Measurements from ENCODE around the gene QPRT.
"Not testable (repeated sequence)": the region's sequence is repeated elsewhere in the genome, so short reads cannot be mapped to it uniquely, and the experiment has no call there.

The QPRT gene

DNA sequence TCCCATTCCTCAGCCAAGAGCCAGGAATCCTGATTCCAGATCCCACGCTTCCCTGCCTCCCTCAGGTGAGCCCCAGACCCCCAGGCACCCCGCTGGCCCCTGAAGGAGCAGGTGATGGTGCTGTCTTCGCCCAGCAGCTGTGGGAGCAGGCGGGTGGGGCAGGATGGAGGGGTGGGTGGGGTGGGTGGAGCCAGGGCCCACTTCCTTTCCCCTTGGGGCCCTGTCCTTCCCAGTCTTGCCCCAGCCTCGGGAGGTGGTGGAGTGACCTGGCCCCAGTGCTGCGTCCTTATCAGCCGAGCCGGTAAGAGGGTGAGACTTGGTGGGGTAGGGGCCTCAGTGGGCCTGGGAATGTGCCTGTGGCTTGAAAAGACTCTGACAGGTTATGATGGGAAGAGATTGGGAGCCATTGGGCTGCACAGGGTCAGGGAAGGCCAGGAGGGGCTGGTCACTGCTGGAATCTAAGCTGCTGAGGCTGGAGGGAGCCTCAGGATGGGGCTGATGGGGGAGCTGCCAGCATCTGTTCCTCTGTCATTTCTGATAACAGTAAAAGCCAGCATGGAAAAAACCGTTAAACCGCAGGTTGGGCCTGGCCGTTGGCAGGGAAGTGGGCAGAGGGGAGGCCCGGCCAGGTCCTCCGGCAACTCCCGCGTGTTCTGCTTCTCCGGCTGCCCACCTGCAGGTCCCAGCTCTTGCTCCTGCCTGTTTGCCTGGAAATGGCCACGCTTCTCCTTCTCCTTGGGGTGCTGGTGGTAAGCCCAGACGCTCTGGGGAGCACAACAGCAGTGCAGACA lies 15.8 kb upstream of the QPRT start, which contains the start of gene SPN:
Gene SPN, plus strand, starts transcription at position 232 of the 791 bp plus-strand sequence. Its CDS starts 482 bp downstream, at position 714.
- peak in 1 of 2 donors; percentile 38 for DNase-seq (ENCODE audit: low read depth in 2 of 2)

DNA sequence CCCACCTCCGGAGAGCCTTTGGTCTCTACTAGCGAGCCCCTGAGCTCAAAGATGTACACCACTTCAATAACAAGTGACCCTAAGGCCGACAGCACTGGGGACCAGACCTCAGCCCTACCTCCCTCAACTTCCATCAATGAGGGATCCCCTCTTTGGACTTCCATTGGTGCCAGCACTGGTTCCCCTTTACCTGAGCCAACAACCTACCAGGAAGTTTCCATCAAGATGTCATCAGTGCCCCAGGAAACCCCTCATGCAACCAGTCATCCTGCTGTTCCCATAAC lies 15.2 kb upstream of the QPRT start:
- DNase-seq (ENCODE audit: low read depth in 2 of 2), result no peak

DNA sequence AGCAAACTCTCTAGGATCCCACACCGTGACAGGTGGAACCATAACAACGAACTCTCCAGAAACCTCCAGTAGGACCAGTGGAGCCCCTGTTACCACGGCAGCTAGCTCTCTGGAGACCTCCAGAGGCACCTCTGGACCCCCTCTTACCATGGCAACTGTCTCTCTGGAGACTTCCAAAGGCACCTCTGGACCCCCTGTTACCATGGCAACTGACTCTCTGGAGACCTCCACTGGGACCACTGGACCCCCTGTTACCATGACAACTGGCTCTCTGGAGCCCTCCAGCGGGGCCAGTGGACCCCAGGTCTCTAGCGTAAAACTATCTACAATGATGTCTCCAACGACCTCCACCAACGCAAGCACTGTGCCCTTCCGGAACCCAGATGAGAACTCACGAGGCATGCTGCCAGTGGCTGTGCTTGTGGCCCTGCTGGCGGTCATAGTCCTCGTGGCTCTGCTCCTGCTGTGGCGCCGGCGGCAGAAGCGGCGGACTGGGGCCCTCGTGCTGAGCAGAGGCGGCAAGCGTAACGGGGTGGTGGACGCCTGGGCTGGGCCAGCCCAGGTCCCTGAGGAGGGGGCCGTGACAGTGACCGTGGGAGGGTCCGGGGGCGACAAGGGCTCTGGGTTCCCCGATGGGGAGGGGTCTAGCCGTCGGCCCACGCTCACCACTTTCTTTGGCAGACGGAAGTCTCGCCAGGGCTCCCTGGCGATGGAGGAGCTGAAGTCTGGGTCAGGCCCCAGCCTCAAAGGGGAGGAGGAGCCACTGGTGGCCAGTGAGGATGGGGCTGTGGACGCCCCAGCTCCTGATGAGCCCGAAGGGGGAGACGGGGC lies 14.7 kb upstream of the QPRT start:
- DNase-seq (ENCODE audit: low read depth in 2 of 2), result peak in 1 of 2 donors; percentile 32

DNA sequence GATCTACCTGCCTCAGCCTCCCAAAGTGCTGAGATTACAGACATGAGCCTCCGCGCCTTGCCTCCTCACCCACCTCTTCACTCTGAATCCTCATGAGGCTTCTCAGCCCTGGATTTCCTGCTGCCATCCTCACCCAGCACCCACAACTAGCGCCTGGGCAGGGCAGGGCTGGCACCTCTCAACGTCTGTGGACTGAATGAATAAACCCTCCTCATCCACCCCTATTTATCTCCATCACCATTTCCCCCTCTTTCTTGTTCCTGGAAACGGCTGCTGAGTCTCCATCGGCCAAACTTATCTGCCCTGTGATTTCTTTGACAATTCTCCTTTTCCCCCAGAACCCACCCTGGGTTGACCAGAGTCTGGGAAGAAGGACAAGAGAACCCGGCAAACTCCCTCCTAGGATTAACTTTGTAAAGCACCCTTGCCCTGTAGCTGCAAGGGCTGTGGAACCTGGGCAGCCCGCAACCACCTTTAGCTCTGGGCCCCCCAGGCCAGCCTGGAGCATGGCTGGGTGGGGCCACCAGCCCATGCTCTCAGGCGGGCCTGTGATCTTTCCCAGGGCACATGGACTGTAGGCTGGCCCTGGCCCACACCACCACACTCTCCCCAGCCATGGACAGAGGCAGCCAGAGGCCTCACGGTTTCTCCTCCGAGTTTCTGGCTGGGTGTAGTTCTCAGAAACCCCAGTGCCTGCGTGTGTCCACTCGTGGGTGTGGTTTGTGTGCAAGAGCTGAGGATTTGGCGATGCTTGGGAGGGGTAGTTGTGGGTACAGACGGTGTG lies 13.5 kb upstream of the QPRT start:
- DNase-seq (ENCODE audit: low read depth in 2 of 2), result no peak

DNA sequence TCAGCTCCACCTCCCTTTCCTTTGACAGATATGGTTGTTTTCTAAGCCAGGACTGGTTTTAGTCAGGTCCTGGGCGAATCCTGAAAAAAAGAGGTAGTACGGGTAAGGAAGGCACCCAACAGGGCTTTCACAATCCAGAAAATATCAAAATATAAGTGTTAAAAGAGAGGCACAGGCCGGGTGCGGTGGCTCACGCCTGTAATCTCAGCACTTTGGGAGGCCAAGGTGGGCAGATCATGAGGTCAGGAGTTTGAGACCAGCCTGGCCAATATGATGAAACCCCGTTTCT lies 11.7 kb upstream of the QPRT start:
- DNase-seq (ENCODE audit: low read depth in 2 of 2), result not testable (repeated sequence)

DNA sequence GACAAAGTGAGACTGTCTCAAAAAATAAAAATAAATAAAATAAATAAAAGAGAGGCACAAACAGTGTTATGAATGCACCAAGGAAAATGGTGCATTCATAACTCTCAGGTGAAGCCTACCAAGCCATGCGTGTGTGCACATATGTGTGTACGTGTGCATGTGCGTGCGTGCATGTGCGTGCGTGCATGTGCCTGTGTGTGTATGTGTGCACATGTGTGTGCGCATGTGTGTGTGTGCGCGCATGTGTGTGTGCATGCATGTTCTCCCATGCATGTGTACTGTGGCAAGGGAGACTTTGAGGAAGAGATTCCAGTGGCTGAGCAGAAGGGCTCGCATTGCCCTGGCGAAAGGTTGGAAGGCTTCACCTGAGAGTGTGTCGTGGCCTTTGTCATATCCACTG lies 11.2 kb upstream of the QPRT start:
- no peak for DNase-seq (ENCODE audit: low read depth in 2 of 2)

DNA sequence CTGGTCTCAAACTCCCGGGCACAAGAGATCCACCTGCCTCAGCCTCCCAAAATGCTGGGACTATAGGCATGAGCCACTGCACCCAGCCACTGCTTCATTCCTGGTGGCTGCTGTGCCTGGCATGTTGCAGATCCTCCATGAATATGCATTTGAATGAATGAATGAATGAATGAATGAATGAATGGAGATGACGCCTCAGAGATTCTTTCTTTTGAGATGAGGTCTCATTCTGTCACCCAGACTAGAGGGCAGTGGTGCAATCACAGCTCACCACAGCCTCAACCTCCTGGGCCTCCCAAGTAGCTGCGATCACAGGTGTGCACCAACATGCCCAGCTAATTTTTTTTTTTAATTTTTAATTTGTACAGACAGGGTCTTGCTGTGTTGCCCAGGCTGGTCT lies 10.7 kb upstream of the QPRT start:
- DNase-seq (ENCODE audit: low read depth in 2 of 2), result no peak

DNA sequence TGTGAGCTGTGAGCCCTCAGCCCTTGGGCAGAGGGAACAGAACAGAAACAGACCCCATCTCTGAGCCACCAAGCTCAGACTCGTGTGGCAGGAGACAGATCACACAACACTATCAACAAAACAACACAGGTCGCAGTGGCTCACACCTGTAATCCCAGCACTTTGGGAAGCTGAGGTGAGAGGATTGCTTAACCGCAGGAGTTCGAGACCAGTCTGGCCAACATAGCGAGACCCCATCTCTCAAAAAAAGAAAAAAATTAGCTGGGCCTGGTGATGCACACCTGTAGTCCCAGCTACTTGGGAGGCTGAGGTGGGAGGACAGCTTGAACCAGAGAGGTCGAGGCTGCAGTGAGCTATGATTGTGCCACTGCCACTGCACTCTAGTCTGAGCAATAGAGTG lies 5.5 kb upstream of the QPRT start:
- no peak for DNase-seq (ENCODE audit: low read depth in 2 of 2)

DNA sequence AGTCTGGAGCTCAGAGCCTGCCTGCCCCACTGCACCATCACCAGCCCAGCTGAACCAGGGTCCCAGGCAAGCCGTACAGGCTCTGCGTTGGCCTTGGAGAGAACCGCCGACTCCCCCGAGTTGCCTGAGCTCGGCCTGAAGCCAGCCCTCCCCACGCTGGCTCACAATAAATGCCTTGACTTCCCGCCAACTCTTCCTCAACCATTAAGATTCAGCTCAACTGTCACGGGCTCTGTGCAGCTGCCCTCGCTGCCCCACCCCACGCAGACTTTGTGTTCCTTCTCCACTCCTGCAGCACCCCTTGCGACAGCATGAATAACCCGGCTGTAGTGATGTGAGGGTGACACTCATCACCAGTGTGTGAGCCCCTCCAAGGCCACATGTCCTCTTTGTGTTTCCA lies 4.8 kb upstream of the QPRT start:
- DNase-seq (ENCODE audit: low read depth in 2 of 2), result no peak

DNA sequence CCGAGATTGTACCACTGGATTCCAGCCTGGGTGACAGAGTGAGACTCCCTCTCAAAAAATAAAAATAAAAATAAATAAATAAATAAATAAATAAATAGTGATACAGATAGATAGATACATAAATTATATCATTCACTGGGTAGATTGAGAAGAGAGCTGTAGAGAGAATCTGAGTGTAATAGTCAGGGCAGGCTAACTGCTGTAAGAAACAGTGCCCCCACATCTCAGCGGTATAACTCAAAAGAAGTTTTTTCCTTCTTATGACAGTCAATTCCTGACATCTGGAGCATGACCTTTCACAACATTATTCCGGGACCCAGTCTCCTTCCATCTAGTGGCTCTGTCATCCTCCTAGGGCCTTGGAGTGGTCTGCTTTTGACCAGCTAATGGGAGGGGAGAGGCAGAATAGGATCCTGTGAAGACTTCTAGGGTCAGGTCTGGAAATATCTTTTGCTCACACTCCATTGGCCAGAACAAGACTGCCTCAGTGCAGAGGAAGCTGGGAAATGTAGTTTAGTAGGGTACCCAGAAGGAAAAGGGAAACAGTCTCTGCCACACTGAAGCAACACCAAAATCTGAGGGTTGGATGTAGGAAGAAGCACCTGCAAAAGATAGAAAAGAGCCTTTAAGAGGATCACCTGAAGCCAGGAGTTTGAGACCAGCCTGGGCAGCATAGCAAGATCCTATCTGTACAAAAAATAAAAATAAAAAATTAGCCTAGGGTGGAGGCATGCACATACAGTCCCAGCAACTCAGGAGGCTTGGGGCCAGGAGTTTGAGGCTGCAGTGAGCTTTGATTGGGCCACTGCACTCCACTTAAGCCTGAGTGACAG lies 3.0 kb upstream of the QPRT start:
- no peak for DNase-seq (ENCODE audit: low read depth in 2 of 2)

DNA sequence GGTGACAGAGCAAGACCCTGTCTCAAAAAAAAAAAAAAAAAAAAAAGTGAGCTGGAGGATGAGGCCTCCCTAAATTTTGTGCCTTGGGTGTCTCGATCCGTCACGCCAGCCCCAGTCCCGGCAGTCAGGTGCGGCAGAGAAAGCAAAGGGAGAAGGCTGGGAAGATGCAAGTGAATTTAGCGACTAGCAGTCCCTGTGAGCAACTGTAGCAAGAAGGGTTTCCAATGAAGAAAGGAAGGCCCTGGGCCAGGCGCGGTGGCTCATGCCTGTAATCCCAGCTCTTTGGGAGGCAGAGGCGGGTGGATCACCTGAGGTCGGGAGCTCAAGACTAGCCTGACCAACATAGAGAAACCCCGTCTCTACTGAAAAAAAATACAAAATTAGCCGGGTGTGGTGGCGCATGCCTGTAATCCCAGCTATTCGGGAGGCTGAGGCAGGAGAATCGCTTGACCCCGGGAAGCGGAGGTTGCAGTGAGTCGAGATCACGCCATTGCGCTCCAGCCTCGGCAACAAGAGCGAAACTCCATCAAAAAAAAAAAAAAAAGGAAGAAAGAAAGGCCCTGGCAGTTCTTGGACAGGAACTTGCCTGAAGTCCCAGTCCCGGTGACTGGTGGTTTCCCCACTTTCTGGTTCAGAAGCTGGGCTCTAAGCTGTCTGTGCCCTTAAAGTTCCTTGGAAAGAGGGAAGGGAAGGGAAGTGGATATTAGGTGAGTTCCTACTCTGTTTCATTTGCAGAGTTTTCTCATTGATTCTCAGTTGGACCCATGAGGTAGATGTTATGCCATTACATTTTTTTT lies 1.8 kb upstream of the QPRT start:
- DNase-seq (ENCODE audit: low read depth in 2 of 2), result no peak

DNA sequence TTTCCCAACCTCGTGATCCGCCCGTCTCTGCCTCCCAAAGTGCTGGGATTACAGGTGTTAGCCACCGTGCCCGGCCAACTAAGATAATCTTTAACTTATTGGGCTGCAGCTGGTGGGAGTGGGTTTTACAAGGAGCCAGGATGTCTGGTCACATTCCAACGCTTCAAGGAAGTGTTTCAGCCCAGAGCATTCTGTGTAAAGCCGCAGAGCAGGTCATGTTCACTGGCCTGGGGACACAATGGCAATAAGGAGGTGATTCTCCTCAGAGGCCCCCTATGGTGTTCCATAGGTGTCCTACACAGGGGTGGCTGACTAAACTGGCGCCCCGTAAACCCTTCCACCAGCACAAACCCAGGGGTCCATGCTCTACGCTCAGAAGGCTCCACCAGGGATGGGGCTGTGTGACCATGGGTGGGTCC lies 1.2 kb downstream of the QPRT start:
- DNase-seq (ENCODE audit: low read depth in 2 of 2), result no peak

DNA sequence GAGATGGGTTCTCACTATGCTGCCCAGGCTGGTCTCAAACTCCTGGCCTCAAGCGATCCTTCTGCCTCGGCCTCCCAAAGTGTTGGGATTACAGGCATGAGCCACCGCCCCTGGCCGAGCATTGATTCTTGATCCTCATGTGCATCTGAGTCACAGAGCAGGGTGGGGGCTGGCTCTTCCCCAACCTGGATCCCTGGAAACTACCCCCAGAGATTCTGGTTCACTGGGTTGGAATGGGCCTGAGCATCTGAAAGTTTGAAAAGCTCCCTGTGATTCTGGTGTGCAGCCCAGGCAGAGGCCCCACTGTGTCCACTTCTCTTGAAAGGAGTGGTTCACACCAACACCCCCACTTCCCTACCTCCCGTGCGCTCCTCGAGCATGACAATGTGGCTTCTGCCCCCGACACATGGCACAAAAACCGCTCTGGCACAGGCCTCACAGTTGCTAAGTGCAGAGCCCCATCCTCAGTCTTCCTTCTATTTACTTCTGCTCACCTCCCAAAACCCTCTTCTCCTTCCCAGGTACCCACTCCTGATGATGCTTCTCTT lies 4.6 kb downstream of the QPRT start:
- DNase-seq (ENCODE audit: low read depth in 2 of 2), result no peak

DNA sequence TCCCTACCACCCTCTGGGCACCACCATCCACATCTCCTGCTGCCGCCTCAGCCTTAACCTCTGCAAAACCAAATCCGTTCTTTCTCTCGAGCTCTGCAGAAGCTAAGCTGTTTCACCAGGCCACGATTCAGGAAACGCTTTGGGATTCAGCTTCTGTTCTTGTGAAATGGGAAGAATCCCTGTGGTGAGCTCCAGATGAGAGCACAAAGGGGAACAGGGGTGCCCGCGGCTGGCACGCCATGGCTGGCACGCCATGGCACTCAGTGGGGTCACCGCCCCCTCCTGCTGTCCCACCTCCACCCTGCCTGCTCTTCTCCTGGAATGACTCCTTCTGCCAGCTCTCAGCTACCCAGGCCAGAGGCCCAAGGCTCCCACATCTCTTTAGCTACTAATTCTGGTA lies 5.7 kb downstream of the QPRT start:
- DNase-seq (ENCODE audit: low read depth in 2 of 2), result no peak

DNA sequence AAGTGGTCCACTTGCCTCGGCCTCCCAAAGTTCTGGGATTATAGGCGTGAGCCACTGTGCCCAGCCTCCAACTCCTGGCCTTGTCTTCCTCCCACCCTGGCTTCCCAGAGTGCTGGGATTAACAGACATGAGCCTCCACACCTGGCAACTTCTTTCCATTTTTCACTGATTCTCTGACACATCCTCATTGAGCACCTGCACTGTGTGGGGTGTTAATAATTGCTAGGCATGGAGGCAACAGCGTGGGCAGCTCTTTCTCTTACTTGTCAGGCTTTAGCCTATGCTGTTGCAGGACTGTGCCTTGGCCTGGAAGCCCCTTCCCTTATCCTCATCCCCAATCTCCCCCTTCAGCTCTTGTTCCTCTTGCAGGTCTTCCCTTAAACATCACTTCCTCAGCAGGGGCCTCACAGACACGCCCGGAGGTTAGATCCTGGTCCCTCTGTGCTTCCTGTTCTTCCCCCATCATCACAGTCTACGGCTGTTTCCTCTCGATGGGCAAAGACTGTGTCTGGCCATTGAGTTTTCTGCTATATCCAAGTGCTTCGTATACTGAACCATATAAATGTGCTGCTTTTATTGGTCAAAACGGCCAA lies 7.9 kb downstream of the QPRT start:
- DNase-seq (ENCODE audit: low read depth in 2 of 2), result no peak

DNA sequence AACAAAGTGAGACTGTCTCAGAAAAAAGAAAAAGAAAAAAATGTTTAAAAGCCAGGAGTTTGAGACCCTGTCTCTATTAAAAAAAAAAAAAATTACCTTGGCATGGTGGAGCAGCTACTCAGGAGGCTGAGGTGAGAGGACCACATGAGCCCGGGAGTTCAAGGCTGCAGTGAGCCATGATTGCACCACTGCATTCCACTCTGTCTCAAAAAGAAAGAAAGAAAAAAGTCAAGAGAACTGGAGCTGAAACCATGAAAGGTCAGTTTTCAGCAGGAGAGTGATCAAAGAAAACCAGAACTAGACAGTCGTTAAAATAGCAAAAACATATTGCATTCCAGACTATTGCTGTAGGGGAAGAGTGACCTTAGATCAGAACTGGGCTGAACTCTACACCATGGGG lies 8.8 kb downstream of the QPRT start:
- DNase-seq (ENCODE audit: low read depth in 2 of 2), result no peak

DNA sequence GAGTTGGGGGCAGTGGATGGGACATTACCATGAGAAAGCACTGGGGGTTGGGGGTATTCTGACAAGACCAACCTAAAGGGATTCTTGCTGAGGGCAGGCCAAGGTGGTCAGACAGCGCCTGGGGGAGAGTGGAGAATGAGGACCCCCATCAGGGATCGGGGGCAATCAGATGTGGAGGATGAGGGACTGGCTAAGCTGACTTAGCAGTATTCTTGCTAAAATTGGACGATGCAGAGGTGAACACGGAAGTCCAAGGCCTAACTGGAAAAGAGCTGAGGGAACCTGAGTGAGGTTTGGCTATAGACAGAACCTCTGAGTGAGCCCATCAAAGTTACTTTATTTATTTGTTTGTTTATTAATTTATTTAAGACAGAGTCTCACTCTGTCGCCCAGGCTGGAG lies 9.2 kb downstream of the QPRT start:
- no peak for DNase-seq (ENCODE audit: low read depth in 2 of 2)

DNA sequence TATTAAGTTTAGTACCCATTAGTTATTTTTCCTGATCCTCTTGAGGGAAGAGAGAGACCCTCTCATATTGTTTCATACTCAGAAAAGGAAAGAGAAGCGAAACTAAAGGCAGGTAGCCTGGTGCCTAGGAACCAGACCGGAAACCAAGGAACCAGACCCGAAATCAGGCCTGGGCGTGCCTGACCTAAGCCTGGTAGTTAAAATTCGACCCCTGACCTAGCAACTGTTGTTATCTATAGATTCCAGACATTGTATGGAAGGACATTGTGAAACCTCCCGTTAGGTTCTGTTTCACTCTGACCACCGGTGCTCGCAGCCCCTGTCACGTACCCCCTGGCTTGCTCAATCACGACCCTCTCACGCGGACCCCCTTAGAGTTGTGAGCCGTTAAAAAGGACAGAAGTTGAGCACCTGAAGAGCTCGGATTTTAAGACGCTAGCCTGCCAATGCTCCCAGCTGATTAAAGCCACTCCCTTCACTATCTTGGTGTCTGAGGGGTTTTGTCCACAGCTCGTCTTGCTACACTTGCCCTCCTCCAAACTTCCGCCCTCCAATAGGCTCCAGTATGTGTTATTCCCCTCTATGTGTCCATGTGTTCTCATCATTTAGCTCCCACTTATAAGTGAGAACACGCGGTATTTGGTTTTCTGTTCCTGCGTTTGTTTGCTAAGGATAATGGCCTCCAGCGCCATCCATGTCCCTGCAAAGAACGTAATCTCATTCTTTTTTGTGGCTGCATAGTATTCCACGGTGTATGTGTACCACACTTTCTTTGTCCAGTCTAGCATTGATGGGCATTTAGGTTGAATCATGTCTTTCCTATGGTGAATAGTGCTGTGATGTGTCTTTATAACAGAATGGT lies 10.7 kb downstream of the QPRT start:
- not testable (repeated sequence) for DNase-seq (ENCODE audit: low read depth in 2 of 2)

DNA sequence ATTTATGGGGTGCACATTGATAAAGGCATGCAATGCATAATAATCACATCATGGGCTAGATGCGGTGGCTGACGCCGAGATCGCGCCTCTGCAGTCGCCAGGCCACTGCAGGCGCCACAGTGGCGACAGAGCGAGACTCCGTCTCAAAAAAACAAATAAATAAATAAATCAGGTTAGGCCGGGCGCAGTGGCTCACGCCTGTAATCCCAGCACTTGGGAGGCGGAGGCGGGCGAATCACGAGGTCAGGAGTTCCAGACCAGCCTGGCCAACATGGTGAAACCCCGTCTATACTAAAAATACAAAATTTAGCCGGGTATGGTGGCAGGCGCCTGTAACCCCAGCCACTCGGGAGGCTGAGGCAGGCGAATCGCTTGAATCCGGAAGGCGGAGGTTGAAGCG lies 13.6 kb downstream of the QPRT start:
- not testable (repeated sequence) for DNase-seq (ENCODE audit: low read depth in 2 of 2)

Data from activated CD4-positive, alpha-beta T cell treated with anti-CD3 and anti-CD28 coated beads for 24 hours (primary cell).